GM23338 (cell line): ENCODE measurements around the gene ZNF184. TPM values are rescaled to one million over a fixed set of nuclear protein-coding genes. Genes with fewer than 3 reads are reported as not detected.

Experiments
- ATAC-seq: fragments of 200-7000 bp; cut with Tn5 transposase; 3 replicates; pipeline ENCODE4 v1.9.1; 2020
- DNase-seq: peaks from one replicate; pipeline ENCODE4 v3.0.0-alpha.2; 2015; ENCODE audit warnings: low spot score
- H2AFZ ChIP-seq: fragments of 200-600 bp; sonication (generic); 2 replicates; pipeline ENCODE4 v1.8.0; 2016; ENCODE audit warnings: antibody characterized with exemption, mild to moderate bottlenecking, moderate library complexity
- H3F3A ChIP-seq: fragments of 200-600 bp; sonication (generic); replicated peaks from 2 replicates; pipeline ENCODE4 v1.8.0; 2017; ENCODE audit warnings: antibody characterized with exemption, mixed run types, low read depth
- H3K27ac ChIP-seq: fragments of 200-600 bp; sonication (generic); 2 replicates; pipeline ENCODE4 v1.6.1; 2016; ENCODE audit warnings: low read depth
- H3K27me3 ChIP-seq: fragments of 200-600 bp; sonication (generic); 2 replicates; pipeline ENCODE4 v1.8.0; 2016; ENCODE audit warnings: mild to moderate bottlenecking, mixed run types, moderate library complexity; ENCODE audit not compliant: insufficient read depth
- H3K36me3 ChIP-seq: fragments of 200-600 bp; sonication (generic); 2 replicates; pipeline ENCODE4 v1.8.0; 2016; ENCODE audit warnings: mild to moderate bottlenecking; ENCODE audit not compliant: insufficient read depth
- H3K4me1 ChIP-seq: fragments of 200-600 bp; sonication (generic); 2 replicates; pipeline ENCODE4 v1.8.0; 2016; ENCODE audit warnings: mild to moderate bottlenecking, moderate library complexity; ENCODE audit not compliant: insufficient read depth
- H3K4me2 ChIP-seq: fragments of 200-600 bp; sonication (generic); 2 replicates; pipeline ENCODE4 v1.7.1; 2017; ENCODE audit warnings: mixed run types
- H3K4me3 ChIP-seq: fragments of 200-600 bp; sonication (generic); 2 replicates; pipeline ENCODE4 v1.6.1; 2016; ENCODE audit warnings: mixed run types
- H3K79me2 ChIP-seq: fragments of 200-600 bp; sonication (generic); replicated peaks from 2 replicates; pipeline ENCODE4 v1.8.0; 2017; ENCODE audit warnings: mild to moderate bottlenecking; ENCODE audit not compliant: insufficient read depth
- H3K9me2 ChIP-seq: fragments of 200-600 bp; sonication (generic); 2 replicates; pipeline ENCODE4 v1.8.0; 2017; ENCODE audit not compliant: insufficient read depth
- H4K20me1 ChIP-seq: fragments of 200-600 bp; sonication (generic); replicated peaks from 2 replicates; pipeline ENCODE4 v1.8.0; 2017; ENCODE audit warnings: mild to moderate bottlenecking; ENCODE audit not compliant: insufficient read depth
- H3K27ac Mint-ChIP-seq: 2 replicates; pipeline ENCODE4 v1.8.0; 2020; ENCODE audit warnings: inconsistent platforms, mild to moderate bottlenecking, moderate library complexity, mixed read lengths
- H3K27me3 Mint-ChIP-seq: 3 replicates; pipeline ENCODE4 v1.8.0; 2022; ENCODE audit warnings: low read depth, mild to moderate bottlenecking, moderate library complexity, mixed read lengths, inconsistent platforms; ENCODE audit not compliant: insufficient read depth, poor library complexity
- H3K36me3 Mint-ChIP-seq: 3 replicates; pipeline ENCODE4 v1.8.0; 2021; ENCODE audit warnings: low read depth, mild to moderate bottlenecking, inconsistent platforms, moderate library complexity, mixed read lengths
- H3K4me1 Mint-ChIP-seq: 3 replicates; pipeline ENCODE4 v1.8.0; 2020; ENCODE audit warnings: mild to moderate bottlenecking, inconsistent platforms, mixed read lengths
- H3K4me3 Mint-ChIP-seq: 3 replicates; pipeline ENCODE4 v1.8.0; 2021; ENCODE audit warnings: moderate library complexity, mild to moderate bottlenecking, inconsistent platforms, mixed read lengths
- H3K9me3 Mint-ChIP-seq: 3 replicates; pipeline ENCODE4 v1.8.0; 2020; ENCODE audit warnings: moderate library complexity, mild to moderate bottlenecking, inconsistent platforms, mixed read lengths
- CREB1 ChIP-seq: fragments of 250-450 bp; sonication (Bioruptor Pico); IDR thresholded peaks from 2 replicates; pipeline ENCODE4 v1.5.0; 2020; ENCODE audit warnings: low read depth, mild to moderate bottlenecking, moderate library complexity
- CTCF ChIP-seq, 2 experiments: fragments of 200-600 bp in 1 of 2; sonication (generic) in 1 of 2; conservative IDR thresholded peaks; 2 replicates each; pipeline versions ENCODE4 v1.5.1 to v1.6.1; 2016 to 2017; ENCODE audit warnings: antibody characterized with exemption in 2 of 2, low read depth in 2 of 2, mild to moderate bottlenecking in 2 of 2, moderate library complexity in 1 of 2
- ETS1 ChIP-seq: IDR thresholded peaks from 2 replicates; pipeline ENCODE4 v1.6.1; 2016; ENCODE audit warnings: antibody characterized with exemption
- EZH2 ChIP-seq: fragments of 200-600 bp; sonication (generic); IDR thresholded peaks from one replicate; pipeline ENCODE4 v1.8.0; 2017; ENCODE audit warnings: antibody characterized with exemption, mild to moderate bottlenecking, low read depth; ENCODE audit not compliant: unreplicated experiment
- EZH2phosphoT487 ChIP-seq: fragments of 200-600 bp; sonication (generic); IDR thresholded peaks from one replicate; pipeline ENCODE4 v1.8.1; 2018; ENCODE audit warnings: antibody characterized with exemption; ENCODE audit not compliant: unreplicated experiment
- JUNB ChIP-seq: IDR thresholded peaks from one replicate; pipeline ENCODE4 v1.6.1; 2016; ENCODE audit warnings: antibody characterized with exemption; ENCODE audit not compliant: unreplicated experiment
- NANOG ChIP-seq: IDR thresholded peaks from 2 replicates; pipeline ENCODE4 v1.6.1; 2016; ENCODE audit warnings: antibody characterized with exemption, borderline replicate concordance
- POLR2AphosphoS5 ChIP-seq: IDR thresholded peaks from 2 replicates; pipeline ENCODE4 v1.6.1; 2016; ENCODE audit warnings: antibody characterized with exemption, low read depth
- REST ChIP-seq: IDR thresholded peaks from one replicate; pipeline ENCODE4 v1.6.1; 2018; ENCODE audit warnings: antibody characterized with exemption; ENCODE audit not compliant: unreplicated experiment
- STAT1 ChIP-seq: IDR thresholded peaks from one replicate; pipeline ENCODE4 v1.6.1; 2016; ENCODE audit warnings: antibody characterized with exemption; ENCODE audit not compliant: unreplicated experiment
- ZNF114 ChIP-seq: fragments of 250-450 bp; sonication (Bioruptor Pico); IDR thresholded peaks from 2 replicates; pipeline ENCODE4 v1.5.0; 2020; ENCODE audit warnings: mild to moderate bottlenecking, moderate library complexity
- ZNF331 ChIP-seq: fragments of 250-450 bp; sonication (Bioruptor Pico); IDR thresholded peaks from 2 replicates; pipeline ENCODE4 v1.5.0; 2020; ENCODE audit warnings: low read depth, mild to moderate bottlenecking, moderate library complexity
- polyA plus RNA-seq: library from polyadenylated mRNA; unstranded; fragments of >200 nt; fragmentation: Nextera tagmentation; extraction: Ambion mirVana; gene quantifications from 2 replicates; pipeline ENCODE4 v1.2.1, GENCODE V29; 2016
- total RNA-seq: library from RNA; depleted of rRNA; stranded (reverse); fragments of >200 nt; shearing (Covaris generic); gene quantifications from 2 replicates; pipeline ENCODE4 v1.2.3, GENCODE V29; 2014

Gene ZNF184
- total and polyA plus RNA-seq, 2 experiments from 2014 or later = 6.0 to 10.6 TPM

- TF ChIP-seq REST (no peak), ETS1 (no peak), JUNB (no peak), STAT1 (no peak), ZNF114 (CRISPR knock-in tag) (no peak)
These were observed 2.9 kb downstream of the ZNF184 start (continued) for GRCh38 chr6:27470023-27470422.

GRCh38 chr6:27468334-27468733 is 4.6 kb downstream of the ZNF184 start:
- Histone ChIP-seq H4K20me1 (no peaks in the 10 kb centered on the region), H3F3A (0 out of 2 replicates have a peak, but pooled peaks cover 6% of the 10 kb centered on the region), H3K27ac (no peak overlapping the region), H3K4me3 (no peak overlapping the region), H3K27me3 (no peaks in the 10 kb centered on the region), H3K4me1 (peaks cover 15% of the 10 kb centered on the region), H3K36me3 (peaks cover 4% of the 10 kb centered on the region; the same call in 1 of the 2 replicates), H3K9me2 (no peaks in the 10 kb centered on the region), H3K4me2 (no peak overlapping the region), H3K79me2 (peaks cover 15% of the 10 kb centered on the region; the same call in 1 of the 2 replicates), H2AFZ (no peak overlapping the region)
- H3K27me3 Mint-ChIP-seq = peaks cover 3% of the 10 kb centered on the region
- H3K9me3 Mint-ChIP-seq = peaks cover 11% of the 10 kb centered on the region
- H3K27ac Mint-ChIP-seq = no peak overlapping the region
- H3K36me3 Mint-ChIP-seq = peaks cover 38% of the 10 kb centered on the region
- H3K4me3 Mint-ChIP-seq = no peak overlapping the region
- no peak for DNase-seq
- no peak for ATAC-seq
- H3K4me1 Mint-ChIP-seq = peaks cover 9% of the 10 kb centered on the region; the same call in 2 of the 3 replicates
- TF ChIP-seq NANOG (no peak), CTCF (conservative IDR thresholded peaks at IDR 0.05; ENCODE audit: low read depth in 2 of 2) (no peak), POLR2AphosphoS5 (no peak), CREB1 (CRISPR knock-in tag) (no peak), STAT1 (no peak), JUNB (no peak), ETS1 (no peak), ZNF331 (CRISPR knock-in tag) (no peak), EZH2phosphoT487 (no peak), REST (no peak), EZH2 (no peak), ZNF114 (CRISPR knock-in tag) (no peak)
